HepG2 (cell line): ENCODE measurements around the gene ING5. TPM values are rescaled to one million over a fixed set of nuclear protein-coding genes. Genes with fewer than 3 reads are reported as not detected.

Experiments used
- ATAC-seq: fragments of 200-7000 bp; cut with Tn5 transposase; 3 replicates; pipeline ENCODE4 v1.9.1; 2020; ENCODE audit warnings: mild to moderate bottlenecking, moderate library complexity
- BruUV-seq: library from RNA; stranded (reverse); fragments of 400-500 nt; replicated peaks from 2 replicates; lab custom pipeline; 2021; lab: Mats Ljungman, UMichigan
- CTCF ChIA-PET: fragments of 300-600 bp; formaldehyde crosslinking; extraction: SDS; loops from one replicate; lab custom pipeline; 2021; ENCODE audit warnings: low total read pairs, inconsistent platforms, low intra/inter-chr PET ratio; lab: Yijun Ruan, JAX
- POLR2A ChIA-PET: fragments of 350-600 bp; sonication (Branson Sonifier 250); formaldehyde crosslinking; loops from one replicate; lab custom pipeline; 2020; ENCODE audit warnings: antibody characterized with exemption, inconsistent platforms; lab: Yijun Ruan, JAX
- DNase-seq: peaks from one replicate; pipeline ENCODE4 v3.0.0-alpha.2; 2015; ENCODE audit warnings: low spot score
- FAIRE-seq: peaks from 3 replicates; lab custom pipeline; 2011; peaks lifted over from hg19 to GRCh38; lab: Jason Lieb, UNC
- H2AFZ ChIP-seq: one replicate; pipeline ENCODE4 v1.6.1; 2011; ENCODE audit warnings: low read length, inconsistent platforms
- H3K27ac ChIP-seq: fragments of 300-600 bp; 3 replicates; pipeline ENCODE4 v1.8.0; 2011; ENCODE audit warnings: mixed run types, mild to moderate bottlenecking, mixed read lengths, low read length, inconsistent platforms; ENCODE audit not compliant: insufficient read depth; ENCODE audit errors: extremely low read length
- H3K27me3 ChIP-seq, 2 experiments: fragments of 200-600 bp in 1 of 2; 2 replicates in 1 of 2; 3 replicates in 1 of 2; pipeline versions ENCODE4 v1.6.0 to v1.8.0; 2011; ENCODE audit warnings: low read length in 2 of 2, mild to moderate bottlenecking in 2 of 2, moderate library complexity in 2 of 2, inconsistent platforms in 1 of 2; ENCODE audit not compliant: insufficient read depth in 2 of 2, control insufficient read depth in 1 of 2
- H3K36me3 ChIP-seq, 2 experiments: fragments of 200-600 bp in 1 of 2; replicated peaks in 1 of 2; 2 replicates in 1 of 2; 3 replicates in 1 of 2; pipeline versions ENCODE4 v1.5.1 to v1.8.0; 2011; ENCODE audit warnings: low read length in 2 of 2, inconsistent platforms in 1 of 2; ENCODE audit not compliant: insufficient read depth in 2 of 2, control insufficient read depth in 1 of 2
- H3K4me1 ChIP-seq: 2 replicates; pipeline ENCODE4 v1.5.1; 2012; ENCODE audit warnings: low read length, inconsistent platforms; ENCODE audit not compliant: insufficient read depth
- H3K4me2 ChIP-seq: 2 replicates; pipeline ENCODE4 v1.6.0; 2011; ENCODE audit warnings: low read depth, low read length, inconsistent platforms
- H3K4me3 ChIP-seq, 3 experiments: fragments of 200-600 bp in 1 of 3; sonication (generic), shearing (Covaris generic) in 1 of 3; replicated peaks in 1 of 3; 2 replicates each; pipeline ENCODE4 v1.5.1; 2011 to 2016; ENCODE audit warnings: low read length in 3 of 3, inconsistent platforms in 2 of 3, low read depth in 2 of 3, mild to moderate bottlenecking in 2 of 3, control low read depth in 1 of 3, mixed read lengths in 1 of 3; ENCODE audit not compliant: insufficient read depth in 1 of 3
- H3K79me2 ChIP-seq: one replicate; pipeline ENCODE4 v1.6.1; 2011; ENCODE audit warnings: low read length, inconsistent platforms; ENCODE audit not compliant: insufficient read depth
- H3K9ac ChIP-seq: 2 replicates; pipeline ENCODE4 v1.6.0; 2011; ENCODE audit warnings: mild to moderate bottlenecking, low read depth, low read length, inconsistent platforms; ENCODE audit not compliant: insufficient read depth
- H3K9me3 ChIP-seq: 2 replicates; pipeline ENCODE4 v1.5.1; 2012; ENCODE audit warnings: mild to moderate bottlenecking, low read length
- H4K20me1 ChIP-seq: 2 replicates; pipeline ENCODE4 v1.6.0; 2011; ENCODE audit warnings: inconsistent platforms, mild to moderate bottlenecking, low read length, moderate library complexity; ENCODE audit not compliant: insufficient read depth
- AGO1 ChIP-seq: fragments of 200-400 bp; formaldehyde crosslinking; IDR thresholded peaks from 2 replicates; pipeline ENCODE4 v1.6.1; 2017; ENCODE audit warnings: mild to moderate bottlenecking, low read depth, low read length, moderate library complexity; ENCODE audit not compliant: poor library complexity, severe bottlenecking
- AGO2 ChIP-seq: fragments of 200-400 bp; formaldehyde crosslinking; optimal IDR thresholded peaks from 2 replicates; pipeline ENCODE3; 2017; ENCODE audit warnings: mild to moderate bottlenecking, low read depth, low read length, moderate library complexity
- ELF3 ChIP-seq: IDR thresholded peaks from 2 replicates; pipeline ENCODE4 v1.6.1; 2016; ENCODE audit warnings: missing genetic modification reagents, missing compliant biosample characterization
- FOXO1 ChIP-seq: sonication (generic); formaldehyde crosslinking; IDR thresholded peaks from 2 replicates; pipeline ENCODE4 v1.4.0; 2020; ENCODE audit warnings: missing genetic modification reagents
- GATA4 ChIP-seq: sonication (generic); IDR thresholded peaks from 2 replicates; pipeline ENCODE4 v1.6.1; 2016; ENCODE audit warnings: antibody characterized with exemption, low read depth, borderline replicate concordance
- MAFG ChIP-seq: sonication (generic); formaldehyde crosslinking; IDR thresholded peaks from 2 replicates; pipeline ENCODE4 v1.5.1; 2020; ENCODE audit warnings: mild to moderate bottlenecking, missing genetic modification reagents
- PHF21A ChIP-seq: sonication (generic); formaldehyde crosslinking; IDR thresholded peaks from 2 replicates; pipeline ENCODE4 v1.5.0; 2020; ENCODE audit warnings: mild to moderate bottlenecking, missing genetic modification reagents
- POLR2G ChIP-seq: fragments of 200-400 bp; formaldehyde crosslinking; IDR thresholded peaks from 2 replicates; pipeline ENCODE4 v1.6.1; 2018; ENCODE audit warnings: mild to moderate bottlenecking, low read depth, low read length, moderate library complexity
- RBM22 ChIP-seq: fragments of 200-400 bp; formaldehyde crosslinking; optimal IDR thresholded peaks from 2 replicates; pipeline ENCODE3; 2017; ENCODE audit warnings: mild to moderate bottlenecking, low read length, moderate library complexity
- WGBS: methylation state at CpG from one replicate; pipeline ENCODE4 v1.1.6; 2017; ENCODE audit warnings: low lambda C conversion rate; 5-methylcytosine and 5-hydroxymethylcytosine counted together
- in situ Hi-C: cut with HindIII; loops from 2 replicates; pipeline ENCODE4 v1.10.0; 2017; ENCODE audit warnings: low pct_unique_long_range_greater_than_20kb; ENCODE audit not compliant: extremely low pct_ligation_motif_present
- intact Hi-C: fragments of 100-400 bp; cut with micrococcal nuclease; formaldehyde crosslinking; loops from one replicate; pipeline ENCODE4 v1.10.0; 2022; ENCODE audit not compliant: unreplicated experiment
- polyA plus RNA-seq, 8 experiments: library from polyadenylated mRNA; depleted of rRNA in 3 of 8; stranded (reverse) in 7 of 8; unstranded in 1 of 8; fragments of >200 nt; fragmentation: Illumina TruSeq in 4 of 8; extraction: Trizol in 4 of 8; gene quantifications; 2 replicates each; pipeline versions ENCODE4 v1.2.1 to v1.2.3, GENCODE V29; 2011 to 2016; ENCODE audit warnings: low read depth in 4 of 8, missing spikeins in 1 of 8, mixed read lengths in 1 of 8; ENCODE audit not compliant: insufficient read depth in 1 of 8
- total RNA-seq, 5 experiments: library from RNA; depleted of rRNA; stranded (reverse); fragments of >200 nt; fragmentation: Illumina TruSeq; extraction: Trizol; gene quantifications; 2 replicates each; pipeline ENCODE4 v1.2.3, GENCODE V29; 2016; ENCODE audit warnings: low read depth in 1 of 5
- TF ChIP-seq, protein P1 (sequence below): sonication (generic); formaldehyde crosslinking; IDR thresholded peaks from 2 replicates; pipeline ENCODE4 v1.4.0; 2020; ENCODE audit warnings: missing genetic modification reagents, mild to moderate bottlenecking, borderline replicate concordance
- TF ChIP-seq, protein P2 (sequence below): sonication (generic); formaldehyde crosslinking; IDR thresholded peaks from 2 replicates; pipeline ENCODE4 v1.8.1; 2023; ENCODE audit warnings: missing genetic modification reagents, mild to moderate bottlenecking, borderline replicate concordance
- TF ChIP-seq, protein P3 (sequence below): sonication (generic); formaldehyde crosslinking; IDR thresholded peaks from 2 replicates; pipeline ENCODE4 v1.4.0; 2020; ENCODE audit warnings: missing genetic modification reagents
- TF ChIP-seq, protein P4 (sequence below): IDR thresholded peaks from 2 replicates; pipeline ENCODE4 v1.6.1; 2016; ENCODE audit warnings: missing compliant biosample characterization, missing genetic modification reagents, borderline replicate concordance
- TF ChIP-seq, protein P5 (sequence below): sonication (generic); formaldehyde crosslinking; IDR thresholded peaks from 2 replicates; pipeline ENCODE4 v1.5.1; 2020; ENCODE audit warnings: mild to moderate bottlenecking, missing genetic modification reagents, moderate library complexity

Gene ING5
- total and polyA plus RNA-seq, 2 of the 13 experiments (the other 11 are each of a cell fraction or from before 2014, with no cell fraction given), result 61.9 to 71.9 TPM

DNA sequence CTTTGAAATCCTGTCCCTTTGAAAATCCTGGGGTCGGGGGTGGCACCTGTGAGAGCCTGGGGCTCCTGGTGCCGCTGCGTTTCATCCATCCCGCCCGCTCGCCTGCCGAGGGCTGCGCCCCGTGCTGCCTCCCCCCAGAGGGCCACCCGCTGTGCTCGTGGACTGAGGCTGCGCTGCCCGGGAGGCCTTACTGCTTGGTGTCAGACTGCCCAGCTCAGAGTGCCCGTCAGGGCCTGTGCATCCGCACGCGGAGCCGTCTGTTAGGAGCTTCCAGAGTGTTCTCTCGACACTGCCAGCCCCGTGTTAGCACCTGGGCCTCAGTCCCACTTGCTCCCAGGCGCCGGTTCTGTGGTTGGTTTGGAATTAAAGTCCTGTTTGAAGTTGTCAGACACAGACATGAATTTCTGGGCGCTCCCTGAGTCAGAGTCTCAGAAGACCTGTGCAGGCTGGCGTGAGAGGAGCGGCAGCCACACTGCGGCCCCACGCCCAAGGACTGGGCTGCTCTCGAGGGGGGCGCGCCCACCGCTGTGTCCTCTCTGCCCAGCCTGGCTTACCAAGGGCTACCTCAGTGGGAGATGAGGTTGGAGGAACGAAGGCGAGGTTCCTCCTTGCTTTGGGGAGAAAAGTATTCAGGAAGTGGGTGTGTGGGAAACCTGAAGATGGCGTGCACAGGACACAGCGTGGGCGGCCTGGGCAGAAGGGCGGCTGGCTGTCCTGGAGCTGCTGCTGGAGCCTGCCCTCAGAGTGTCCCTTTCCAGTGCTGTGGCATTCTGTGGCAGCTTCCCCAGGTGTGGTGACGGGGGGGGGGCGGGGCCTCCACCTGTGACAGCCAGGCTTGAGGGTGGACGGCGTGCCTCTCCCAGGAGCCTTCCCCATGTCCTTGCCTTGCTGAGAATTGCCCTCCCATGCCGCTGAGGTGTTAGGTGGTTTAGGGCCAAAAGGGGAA, 29.3 kb upstream of the ING5 start:
- POLR2A ChIA-PET, result no interaction called here
- TF ChIP-seq PHF21A (CRISPR knock-in tag) (no peak), GATA4 (no peak), AGO2 (peak; percentile 25), RBM22 (peak; percentile 53), FOXO1 (CRISPR knock-in tag) (no peak), ELF3 (CRISPR knock-in tag) (no peak), MAFG (CRISPR knock-in tag) (no peak), AGO1 (peak; percentile 42), POLR2G (0 out of 2 replicates have a peak, but pooled peaks have one; percentile 22)
- TF ChIP-seq, protein P1, sequence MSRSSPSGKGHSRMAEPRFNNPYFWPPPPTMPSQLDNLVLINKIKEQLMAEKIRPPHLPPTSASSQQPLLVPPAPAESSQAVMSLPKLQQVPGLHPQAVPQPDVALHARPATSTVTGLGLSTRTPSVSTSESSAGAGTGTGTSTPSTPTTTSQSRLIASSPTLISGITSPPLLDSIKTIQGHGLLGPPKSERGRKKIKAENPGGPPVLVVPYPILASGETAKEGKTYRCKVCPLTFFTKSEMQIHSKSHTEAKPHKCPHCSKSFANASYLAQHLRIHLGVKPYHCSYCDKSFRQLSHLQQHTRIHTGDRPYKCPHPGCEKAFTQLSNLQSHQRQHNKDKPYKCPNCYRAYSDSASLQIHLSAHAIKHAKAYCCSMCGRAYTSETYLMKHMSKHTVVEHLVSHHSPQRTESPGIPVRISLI, result no peak
- TF ChIP-seq, protein P2, sequence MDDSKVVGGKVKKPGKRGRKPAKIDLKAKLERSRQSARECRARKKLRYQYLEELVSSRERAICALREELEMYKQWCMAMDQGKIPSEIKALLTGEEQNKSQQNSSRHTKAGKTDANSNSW (CRISPR knock-in tag), result no peak
- TF ChIP-seq, protein P3, sequence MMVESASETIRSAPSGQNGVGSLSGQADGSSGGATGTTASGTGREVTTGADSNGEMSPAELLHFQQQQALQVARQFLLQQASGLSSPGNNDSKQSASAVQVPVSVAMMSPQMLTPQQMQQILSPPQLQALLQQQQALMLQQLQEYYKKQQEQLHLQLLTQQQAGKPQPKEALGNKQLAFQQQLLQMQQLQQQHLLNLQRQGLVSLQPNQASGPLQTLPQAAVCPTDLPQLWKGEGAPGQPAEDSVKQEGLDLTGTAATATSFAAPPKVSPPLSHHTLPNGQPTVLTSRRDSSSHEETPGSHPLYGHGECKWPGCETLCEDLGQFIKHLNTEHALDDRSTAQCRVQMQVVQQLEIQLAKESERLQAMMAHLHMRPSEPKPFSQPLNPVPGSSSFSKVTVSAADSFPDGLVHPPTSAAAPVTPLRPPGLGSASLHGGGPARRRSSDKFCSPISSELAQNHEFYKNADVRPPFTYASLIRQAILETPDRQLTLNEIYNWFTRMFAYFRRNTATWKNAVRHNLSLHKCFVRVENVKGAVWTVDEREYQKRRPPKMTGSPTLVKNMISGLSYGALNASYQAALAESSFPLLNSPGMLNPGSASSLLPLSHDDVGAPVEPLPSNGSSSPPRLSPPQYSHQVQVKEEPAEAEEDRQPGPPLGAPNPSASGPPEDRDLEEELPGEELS (CRISPR knock-in tag), result no peak
- TF ChIP-seq, protein P4, sequence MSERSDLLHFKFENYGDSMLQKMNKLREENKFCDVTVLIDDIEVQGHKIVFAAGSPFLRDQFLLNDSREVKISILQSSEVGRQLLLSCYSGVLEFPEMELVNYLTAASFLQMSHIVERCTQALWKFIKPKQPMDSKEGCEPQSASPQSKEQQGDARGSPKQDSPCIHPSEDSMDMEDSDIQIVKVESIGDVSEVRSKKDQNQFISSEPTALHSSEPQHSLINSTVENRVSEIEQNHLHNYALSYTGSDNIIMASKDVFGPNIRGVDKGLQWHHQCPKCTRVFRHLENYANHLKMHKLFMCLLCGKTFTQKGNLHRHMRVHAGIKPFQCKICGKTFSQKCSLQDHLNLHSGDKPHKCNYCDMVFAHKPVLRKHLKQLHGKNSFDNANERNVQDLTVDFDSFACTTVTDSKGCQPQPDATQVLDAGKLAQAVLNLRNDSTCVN, result no peak
- TF ChIP-seq, protein P5, sequence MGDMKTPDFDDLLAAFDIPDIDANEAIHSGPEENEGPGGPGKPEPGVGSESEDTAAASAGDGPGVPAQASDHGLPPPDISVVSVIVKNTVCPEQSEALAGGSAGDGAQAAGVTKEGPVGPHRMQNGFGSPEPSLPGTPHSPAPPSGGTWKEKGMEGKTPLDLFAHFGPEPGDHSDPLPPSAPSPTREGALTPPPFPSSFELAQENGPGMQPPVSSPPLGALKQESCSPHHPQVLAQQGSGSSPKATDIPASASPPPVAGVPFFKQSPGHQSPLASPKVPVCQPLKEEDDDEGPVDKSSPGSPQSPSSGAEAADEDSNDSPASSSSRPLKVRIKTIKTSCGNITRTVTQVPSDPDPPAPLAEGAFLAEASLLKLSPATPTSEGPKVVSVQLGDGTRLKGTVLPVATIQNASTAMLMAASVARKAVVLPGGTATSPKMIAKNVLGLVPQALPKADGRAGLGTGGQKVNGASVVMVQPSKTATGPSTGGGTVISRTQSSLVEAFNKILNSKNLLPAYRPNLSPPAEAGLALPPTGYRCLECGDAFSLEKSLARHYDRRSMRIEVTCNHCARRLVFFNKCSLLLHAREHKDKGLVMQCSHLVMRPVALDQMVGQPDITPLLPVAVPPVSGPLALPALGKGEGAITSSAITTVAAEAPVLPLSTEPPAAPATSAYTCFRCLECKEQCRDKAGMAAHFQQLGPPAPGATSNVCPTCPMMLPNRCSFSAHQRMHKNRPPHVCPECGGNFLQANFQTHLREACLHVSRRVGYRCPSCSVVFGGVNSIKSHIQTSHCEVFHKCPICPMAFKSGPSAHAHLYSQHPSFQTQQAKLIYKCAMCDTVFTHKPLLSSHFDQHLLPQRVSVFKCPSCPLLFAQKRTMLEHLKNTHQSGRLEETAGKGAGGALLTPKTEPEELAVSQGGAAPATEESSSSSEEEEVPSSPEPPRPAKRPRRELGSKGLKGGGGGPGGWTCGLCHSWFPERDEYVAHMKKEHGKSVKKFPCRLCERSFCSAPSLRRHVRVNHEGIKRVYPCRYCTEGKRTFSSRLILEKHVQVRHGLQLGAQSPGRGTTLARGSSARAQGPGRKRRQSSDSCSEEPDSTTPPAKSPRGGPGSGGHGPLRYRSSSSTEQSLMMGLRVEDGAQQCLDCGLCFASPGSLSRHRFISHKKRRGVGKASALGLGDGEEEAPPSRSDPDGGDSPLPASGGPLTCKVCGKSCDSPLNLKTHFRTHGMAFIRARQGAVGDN (CRISPR knock-in tag), result 0 out of 2 replicates have a peak, but pooled peaks have one; percentile 14

More for the DNA sequence above, 29.3 kb upstream of the ING5 start:
- no TSS peak for BruUV-seq
- Histone ChIP-seq H3K4me3 (no peak overlapping the region), H3K9me3 (no peaks in the 10 kb centered on the region), H3K36me3 (peaks cover 38 to 75% of the 10 kb centered on the region in 2 experiments), H3K9ac (no peak overlapping the region), H3K27ac (no peak overlapping the region), H3K27me3 (no peaks in the 10 kb centered on the region), H3K4me1 (no peaks in the 10 kb centered on the region), H3K4me2 (no peak overlapping the region), H3K79me2 (no peaks in the 10 kb centered on the region), H2AFZ (no peak overlapping the region), H4K20me1 (no peaks in the 10 kb centered on the region)
- intact Hi-C loops, result no loop called here
- in situ Hi-C loops, result no loop called here
- WGBS, result 99% methylated on average over 40 of the region's 42 CpGs
- CTCF ChIA-PET, result no interaction called here
- ATAC-seq (no peak), DNase-seq (no peak), FAIRE-seq (no peak)
